Lung (tissue), 12 donors: ENCODE results near the gene DNAH1. TPM values are rescaled to one million over a fixed set of nuclear protein-coding genes. Genes with fewer than 3 reads are reported as not detected.

ENCODE experiments used
- ATAC-seq: fragments of 200-7000 bp; cut with Tn5 transposase; one replicate; pipeline ENCODE4 v1.9.1; 2020; ENCODE audit warnings: moderate number of reproducible peaks; ENCODE audit not compliant: insufficient read depth, low FRiP score
- DNase-seq, 3 donors: peaks; one replicate each; pipeline ENCODE4 v3.0.0-alpha.2; 2013 to 2017
- H3K27ac ChIP-seq, 2 donors: one replicate each; pipeline ENCODE4 v1.5.1; 2013; ENCODE audit warnings: mild to moderate bottlenecking in 2 of 2, moderate library complexity in 2 of 2, control low read depth in 1 of 2, inconsistent platforms in 1 of 2, low read depth in 1 of 2, low read length in 1 of 2
- H3K27me3 ChIP-seq, 3 donors: one replicate each; pipeline ENCODE4 v1.5.1; 2013; ENCODE audit warnings: low read length in 2 of 3; ENCODE audit not compliant: control insufficient read depth in 3 of 3, insufficient read depth in 3 of 3
- H3K36me3 ChIP-seq, 4 donors: one replicate each; pipeline ENCODE4 v1.5.1; 2013; ENCODE audit warnings: low read length in 4 of 4, mild to moderate bottlenecking in 1 of 4, moderate library complexity in 1 of 4; ENCODE audit not compliant: control insufficient read depth in 4 of 4, insufficient read depth in 4 of 4
- H3K4me1 ChIP-seq, 5 donors: one replicate each; pipeline ENCODE4 v1.5.1; 2013; ENCODE audit warnings: low read length in 5 of 5, mild to moderate bottlenecking in 2 of 5, moderate library complexity in 1 of 5; ENCODE audit not compliant: control insufficient read depth in 5 of 5, insufficient read depth in 5 of 5
- H3K4me3 ChIP-seq: one replicate; pipeline ENCODE4 v1.5.1; 2013; ENCODE audit warnings: mild to moderate bottlenecking, control low read depth, moderate library complexity
- H3K9ac ChIP-seq, 2 donors: one replicate each; pipeline ENCODE4 v1.5.1; 2013; ENCODE audit warnings: low read length in 2 of 2, control low read depth in 1 of 2; ENCODE audit not compliant: insufficient read depth in 1 of 2
- H3K9me3 ChIP-seq, 4 donors: one replicate each; pipeline ENCODE4 v1.5.1; 2013; ENCODE audit warnings: low read length in 3 of 4, mild to moderate bottlenecking in 1 of 4, moderate library complexity in 1 of 4; ENCODE audit not compliant: control insufficient read depth in 4 of 4, insufficient read depth in 3 of 4
- WGBS, 2 donors: extraction: QIAGEN DNeasy Blood & Tissue Kit; methylation state at CpG; one replicate each; pipeline ENCODE4 v1.1.7; 2013; 5-methylcytosine and 5-hydroxymethylcytosine counted together
- polyA plus RNA-seq, 2 donors: library from polyadenylated mRNA; stranded (reverse); fragments of 200-250 nt; gene quantifications; one replicate each; pipeline ENCODE4 v1.2.1, GENCODE V29; 2013
- total RNA-seq, 2 donors: library from RNA; depleted of rRNA in 1 of 2; stranded (reverse); fragments of >200 nt in 1 of 2; gene quantifications; one replicate each; pipeline ENCODE4 v1.2.1, GENCODE V29; 2014 to 2021
- TF ChIP-seq, protein P1 (sequence below): IDR thresholded peaks from 2 replicates; pipeline ENCODE4 v1.5.1; 2012; ENCODE audit warnings: mild to moderate bottlenecking; ENCODE audit errors: control extremely low read depth, extremely low read depth
- donor health status: control.
- donor health status: control.
- donor health status: Bipolar disorder and iron deficiency.
- donor health status: healthy.
- donor health status: DM: yes; HTN: yes; CAD: no.

Gene DNAH1
- total and polyA plus RNA-seq, 4 donors: 6.1 to 21.5 (median 11.4) TPM

DNA sequence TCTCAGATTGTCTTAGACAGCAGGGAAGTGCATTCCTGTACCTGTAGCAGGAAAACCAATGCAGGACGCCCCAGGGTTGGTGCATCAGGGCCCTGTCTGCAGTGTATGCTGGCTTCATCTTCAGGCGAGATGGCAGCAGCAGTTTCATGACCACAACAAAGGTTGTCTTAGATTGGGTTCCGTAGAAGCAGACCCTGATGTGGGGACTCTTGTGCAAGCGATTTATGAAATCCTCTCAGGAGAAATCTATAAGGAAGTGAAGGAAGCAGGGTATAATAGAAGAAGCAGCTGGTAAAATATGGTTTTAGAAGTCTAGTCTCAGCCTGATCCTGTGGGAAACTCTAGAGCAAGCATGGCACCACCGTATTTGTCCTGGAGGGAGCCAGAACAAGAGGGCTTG lies 25.0 kb downstream of the DNAH1 start:
- no peak overlapping the region for H3K9ac ChIP-seq
- ATAC-seq (no peak), DNase-seq (no peak)
- H3K4me1 ChIP-seq: no peaks in the 10 kb centered on the region
- TF ChIP-seq, protein P1, sequence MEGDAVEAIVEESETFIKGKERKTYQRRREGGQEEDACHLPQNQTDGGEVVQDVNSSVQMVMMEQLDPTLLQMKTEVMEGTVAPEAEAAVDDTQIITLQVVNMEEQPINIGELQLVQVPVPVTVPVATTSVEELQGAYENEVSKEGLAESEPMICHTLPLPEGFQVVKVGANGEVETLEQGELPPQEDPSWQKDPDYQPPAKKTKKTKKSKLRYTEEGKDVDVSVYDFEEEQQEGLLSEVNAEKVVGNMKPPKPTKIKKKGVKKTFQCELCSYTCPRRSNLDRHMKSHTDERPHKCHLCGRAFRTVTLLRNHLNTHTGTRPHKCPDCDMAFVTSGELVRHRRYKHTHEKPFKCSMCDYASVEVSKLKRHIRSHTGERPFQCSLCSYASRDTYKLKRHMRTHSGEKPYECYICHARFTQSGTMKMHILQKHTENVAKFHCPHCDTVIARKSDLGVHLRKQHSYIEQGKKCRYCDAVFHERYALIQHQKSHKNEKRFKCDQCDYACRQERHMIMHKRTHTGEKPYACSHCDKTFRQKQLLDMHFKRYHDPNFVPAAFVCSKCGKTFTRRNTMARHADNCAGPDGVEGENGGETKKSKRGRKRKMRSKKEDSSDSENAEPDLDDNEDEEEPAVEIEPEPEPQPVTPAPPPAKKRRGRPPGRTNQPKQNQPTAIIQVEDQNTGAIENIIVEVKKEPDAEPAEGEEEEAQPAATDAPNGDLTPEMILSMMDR: no peak
- no peak overlapping the region for H3K4me3 ChIP-seq
- WGBS, 2 donors: 41 to 72% methylated on average over 5 of the region's 5 CpGs
- H3K36me3 ChIP-seq: peaks cover 0 to 5% (median 0%) of the 10 kb centered on the region in 4 donors
- no peaks in the 10 kb centered on the region for H3K9me3 ChIP-seq
- H3K27ac ChIP-seq: no peak overlapping the region
- H3K27me3 ChIP-seq: no peaks in the 10 kb centered on the region

DNA sequence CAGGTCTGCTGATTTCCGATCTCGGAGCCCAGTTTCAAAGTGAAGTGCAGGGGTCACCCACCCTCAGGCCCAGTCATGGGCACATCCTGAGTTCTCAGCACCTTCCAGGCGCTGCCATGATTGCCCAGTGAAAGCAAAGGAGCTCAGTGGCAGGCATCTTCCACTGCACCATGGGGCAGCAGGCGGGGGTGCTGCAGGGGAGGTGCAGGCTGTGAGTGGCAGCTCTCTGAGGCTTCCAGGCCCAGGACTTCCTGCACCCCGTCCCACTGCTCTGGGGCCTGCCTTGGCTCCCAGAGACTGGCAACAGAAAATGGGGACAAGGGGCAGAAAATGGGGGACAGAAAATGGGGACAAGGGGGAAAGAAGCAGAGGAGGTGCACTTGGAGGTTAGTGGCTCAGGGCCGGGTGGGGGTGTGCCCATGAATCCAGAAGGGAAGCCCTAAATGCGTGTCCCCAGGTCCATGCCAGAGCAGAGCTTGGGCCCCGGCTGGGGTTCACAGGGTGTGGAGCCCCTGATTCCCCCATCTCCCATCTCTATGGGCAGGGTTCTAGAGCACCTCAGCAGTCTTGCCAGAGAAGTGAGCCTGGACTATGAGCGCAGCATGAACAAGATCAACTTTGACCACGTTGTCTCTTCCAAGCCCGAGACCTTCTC lies 28.0 kb downstream of the DNAH1 start:
- WGBS, 2 donors: 95% methylated on average over 11 of the region's 11 CpGs
- Histone ChIP-seq H3K9ac (no peak overlapping the region), H3K4me1 (no peaks in the 10 kb centered on the region), H3K27me3 (no peaks in the 10 kb centered on the region), H3K4me3 (no peak overlapping the region), H3K9me3 (no peaks in the 10 kb centered on the region), H3K27ac (no peak overlapping the region), H3K36me3 (peaks cover 0 to 22% (median 0%) of the 10 kb centered on the region in 4 donors)
- ATAC-seq: no peak
- TF ChIP-seq, protein P1: no peak
- DNase-seq: no peak

DNA sequence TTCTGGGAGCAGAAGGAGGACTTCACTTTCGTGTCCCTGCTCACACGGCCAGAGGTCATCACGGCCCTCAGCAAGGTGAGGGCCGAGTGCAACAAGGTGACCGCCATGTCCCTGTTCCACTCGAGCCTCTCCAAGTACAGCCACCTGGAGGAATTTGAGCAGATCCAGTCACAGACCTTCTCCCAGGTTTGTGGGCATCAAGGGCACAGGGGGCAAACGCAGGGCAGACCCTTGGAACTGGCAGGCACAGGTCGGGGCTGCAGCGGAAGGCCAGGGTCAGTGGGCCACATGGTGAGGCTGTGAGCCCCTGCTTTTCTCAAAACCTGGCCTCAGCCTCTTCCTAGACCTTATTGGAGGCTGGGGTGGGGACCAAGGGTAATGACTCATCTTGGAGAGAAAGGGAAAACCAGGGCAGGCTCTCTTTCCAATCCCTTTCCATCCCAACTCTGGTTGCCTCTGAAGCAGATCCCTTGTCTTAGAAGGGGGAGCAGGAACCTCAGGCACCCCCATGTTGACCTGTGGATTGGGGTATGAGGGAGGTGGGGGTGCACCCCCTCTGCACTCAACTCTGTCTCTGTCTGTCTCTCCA lies 29.5 kb downstream of the DNAH1 start:
- 88 to 91% methylated on average over 9 of the region's 9 CpGs for WGBS, 2 donors
- Histone ChIP-seq H3K9me3 (no peaks in the 10 kb centered on the region), H3K27me3 (no peaks in the 10 kb centered on the region), H3K4me3 (no peak overlapping the region), H3K36me3 (peaks cover 0 to 37% (median 2%) of the 10 kb centered on the region in 4 donors), H3K4me1 (no peaks in the 10 kb centered on the region), H3K27ac (no peak overlapping the region), H3K9ac (no peak overlapping the region)
- no peak for DNase-seq
- no peak for ATAC-seq
- TF ChIP-seq, protein P1: no peak
